Right lobe of liver (tissue), 6 donors: Measurements from ENCODE around the gene LRRC2. TPM values are rescaled to one million over a fixed set of nuclear protein-coding genes. Genes with fewer than 3 reads are reported as not detected.

Source experiments
- ATAC-seq, 4 donors: fragments of 200-7000 bp; cut with Tn5 transposase; one replicate each; pipeline ENCODE4 v1.9.1; 2020; ENCODE audit warnings: mild to moderate bottlenecking in 4 of 4, moderate library complexity in 4 of 4
- DNase-seq, 3 donors: peaks; one replicate each; pipeline ENCODE4 v3.0.0-alpha.2; 2020
- H3K27ac ChIP-seq, 3 donors: fragments of 200-600 bp; one replicate each; pipeline ENCODE4 v1.8.0; 2022
- H3K27me3 ChIP-seq, 2 donors: fragments of 200-600 bp; one replicate each; pipeline ENCODE4 v1.8.0; 2022
- H3K36me3 ChIP-seq, 4 donors: fragments of 200-600 bp; sonication (generic) in 1 of 4; one replicate each; pipeline versions ENCODE4 v1.5.1 to v1.8.0; 2017 to 2022; ENCODE audit warnings: control low read depth in 1 of 4
- H3K4me1 ChIP-seq, 4 donors: fragments of 200-600 bp; sonication (generic) in 1 of 4; one replicate each; pipeline versions ENCODE4 v1.5.1 to v1.8.0; 2017 to 2022; ENCODE audit warnings: control low read depth in 1 of 4
- H3K4me3 ChIP-seq, 3 donors: fragments of 200-600 bp; one replicate each; pipeline ENCODE4 v1.8.0; 2022
- H3K9me3 ChIP-seq, 4 donors: fragments of 200-600 bp; sonication (generic) in 1 of 4; one replicate each; pipeline versions ENCODE4 v1.5.1 to v1.8.0; 2017 to 2022; ENCODE audit warnings: control low read depth in 1 of 4
- POLR2A ChIP-seq: fragments of 450-650 bp; IDR thresholded peaks from one replicate; pipeline ENCODE4 v1.6.1; 2017; ENCODE audit warnings: antibody characterized with exemption, mild to moderate bottlenecking
- WGBS: methylation state at CpG from one replicate; pipeline ENCODE4 v1.1.6; 2018; ENCODE audit warnings: low coverage, low lambda C conversion rate; ENCODE audit not compliant: insufficient coverage; ENCODE audit errors: missing lambda C conversion rate; 5-methylcytosine and 5-hydroxymethylcytosine counted together
- intact Hi-C, 2 donors: fragments of 100-400 bp; cut with DNase I; formaldehyde crosslinking; loops; one replicate each; pipeline versions ENCODE4 v1.11.2 to v1.14.1; 2022
- total RNA-seq, 6 experiments: library from RNA; depleted of rRNA in 2 of 6; stranded (reverse); fragments of >200 nt in 2 of 6; fragmentation: NEBNext Ultra II Directional in 3 of 6; extraction: Animal tissue kit (Norgen Biotek cat#: 25700) in 3 of 6; gene quantifications; one replicate each; pipeline versions ENCODE4 v1.1.0 to v1.2.4, GENCODE V29; 2016 to 2023
- TF ChIP-seq, protein P1 (sequence below), 4 donors: fragments of 200-600 bp in 3 of 4; fragments of 450-650 bp in 1 of 4; IDR thresholded peaks; one replicate each; pipeline versions ENCODE4 v1.5.1 to v1.8.0; 2016 to 2022; ENCODE audit warnings: antibody characterized with exemption in 4 of 4, mild to moderate bottlenecking in 2 of 4
- donor health status: DM: no; HTN: yes; CAD: no.
- donor health status: DM: no; HTN: no; CAD: no.
- donor health status: DM: no; HTN: no; CAD: no.
- donor health status: DM: no; HTN: yes; CAD: no.
- donor health status: DM: no; HTN: yes; CAD: no.

LRRC2 gene
- total RNA-seq, 6 experiments from 2014 or later, result 4.3 to 8.9 (median 6.1) TPM

DNA sequence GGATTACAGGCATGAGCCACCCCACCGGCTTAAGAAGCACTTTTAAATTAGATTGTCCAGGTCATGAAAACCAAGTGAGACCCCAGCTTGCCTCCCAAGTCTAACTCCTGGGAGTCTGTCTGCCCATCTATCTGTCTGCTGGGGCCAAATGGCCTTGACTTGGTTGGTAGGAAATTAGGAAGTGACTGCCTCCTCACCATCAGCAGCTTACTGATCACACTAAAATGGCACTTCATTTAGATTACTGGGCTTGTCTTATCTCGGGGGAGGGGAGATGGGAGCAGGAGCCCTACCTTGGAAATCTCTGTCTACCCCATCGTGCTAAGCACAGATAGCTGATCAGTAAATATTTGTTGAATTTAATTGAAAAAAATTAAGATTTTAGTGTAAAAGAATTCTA is 5.6 kb upstream of the LRRC2 start:
- H3K27ac ChIP-seq, result no peak overlapping the region
- no peaks in the 10 kb centered on the region for H3K9me3 ChIP-seq
- no peaks in the 10 kb centered on the region for H3K36me3 ChIP-seq
- WGBS, result 22% methylated on average over 2 of the region's 3 CpGs
- H3K4me1 ChIP-seq, result peaks cover 0 to 22% (median 10%) of the 10 kb centered on the region in 4 donors
- no peaks in the 10 kb centered on the region for H3K27me3 ChIP-seq
- intact Hi-C loops, result no loop called here
- no peak overlapping the region for H3K4me3 ChIP-seq
- DNase-seq, result no peak
- ATAC-seq, result no peak
- TF ChIP-seq POLR2A, result no peak
- TF ChIP-seq, protein P1, sequence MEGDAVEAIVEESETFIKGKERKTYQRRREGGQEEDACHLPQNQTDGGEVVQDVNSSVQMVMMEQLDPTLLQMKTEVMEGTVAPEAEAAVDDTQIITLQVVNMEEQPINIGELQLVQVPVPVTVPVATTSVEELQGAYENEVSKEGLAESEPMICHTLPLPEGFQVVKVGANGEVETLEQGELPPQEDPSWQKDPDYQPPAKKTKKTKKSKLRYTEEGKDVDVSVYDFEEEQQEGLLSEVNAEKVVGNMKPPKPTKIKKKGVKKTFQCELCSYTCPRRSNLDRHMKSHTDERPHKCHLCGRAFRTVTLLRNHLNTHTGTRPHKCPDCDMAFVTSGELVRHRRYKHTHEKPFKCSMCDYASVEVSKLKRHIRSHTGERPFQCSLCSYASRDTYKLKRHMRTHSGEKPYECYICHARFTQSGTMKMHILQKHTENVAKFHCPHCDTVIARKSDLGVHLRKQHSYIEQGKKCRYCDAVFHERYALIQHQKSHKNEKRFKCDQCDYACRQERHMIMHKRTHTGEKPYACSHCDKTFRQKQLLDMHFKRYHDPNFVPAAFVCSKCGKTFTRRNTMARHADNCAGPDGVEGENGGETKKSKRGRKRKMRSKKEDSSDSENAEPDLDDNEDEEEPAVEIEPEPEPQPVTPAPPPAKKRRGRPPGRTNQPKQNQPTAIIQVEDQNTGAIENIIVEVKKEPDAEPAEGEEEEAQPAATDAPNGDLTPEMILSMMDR (IDR thresholded peaks at IDR 0.05), result no peak

DNA sequence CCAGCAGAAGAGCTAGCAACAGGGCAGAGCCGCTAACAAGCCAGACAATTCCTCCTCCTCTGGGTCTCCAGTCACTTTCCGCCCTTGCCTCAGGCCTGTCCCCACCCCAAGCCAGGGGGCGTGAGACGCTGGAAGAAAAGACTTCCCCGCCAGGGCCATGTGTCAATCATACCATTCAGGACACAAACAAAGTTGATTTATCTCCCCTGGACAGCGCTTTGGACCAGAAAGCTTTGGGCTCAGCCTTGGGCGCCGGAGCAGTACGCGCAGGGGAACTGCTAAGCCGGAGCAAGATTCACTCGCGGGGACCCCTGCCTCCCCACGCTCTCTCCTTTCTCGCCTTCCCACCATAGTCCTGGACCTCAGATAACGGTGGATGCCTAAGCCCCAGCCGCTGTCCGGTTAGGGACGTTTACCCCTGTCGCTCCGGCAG is 479 bp downstream of the LRRC2 start:
- H3K27me3 ChIP-seq, result no peaks in the 10 kb centered on the region
- H3K4me1 ChIP-seq, result peaks cover 0 to 11% (median 3%) of the 10 kb centered on the region in 4 donors
- TF ChIP-seq POLR2A, result no peak
- TF ChIP-seq, protein P1 (IDR thresholded peaks at IDR 0.05), result no peak
- no peaks in the 10 kb centered on the region for H3K36me3 ChIP-seq
- WGBS, result no CpG with 5 or more reads among the region's 21 CpGs
- peak overlapping the region; percentile 50 to 86 (median 68) for H3K4me3 ChIP-seq
- DNase-seq (peak in 2 of 3 donors; percentile 44 to 58), ATAC-seq (peak; percentile 43 to 66 (median 56))
- intact Hi-C loops, result no loop called here
- no peaks in the 10 kb centered on the region for H3K9me3 ChIP-seq
- H3K27ac ChIP-seq, result peak overlapping the region; percentile 76 to 92 (median 85)

DNA sequence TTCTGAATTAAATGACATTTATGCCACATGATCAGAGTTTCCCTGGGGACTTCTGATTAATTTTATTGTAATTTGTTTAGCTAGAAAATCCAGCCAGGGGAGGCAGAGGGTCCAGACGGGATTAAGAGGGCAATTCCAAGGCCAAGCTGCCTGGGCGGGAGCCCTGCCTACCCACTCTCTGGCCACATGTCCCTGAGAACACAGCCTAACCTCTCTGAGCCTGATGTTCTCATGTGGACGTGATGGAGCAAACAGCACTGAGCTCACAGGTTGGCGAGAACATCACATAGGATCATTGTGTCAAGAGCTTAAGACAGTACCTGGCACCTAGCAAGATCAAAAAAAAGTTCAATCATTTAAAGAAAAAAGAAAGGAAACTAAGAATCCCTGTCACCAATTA is 1.0 kb downstream of the LRRC2 start:
- 54% methylated on average over 4 of the region's 4 CpGs for WGBS
- TF ChIP-seq POLR2A, result no peak
- TF ChIP-seq, protein P1 (IDR thresholded peaks at IDR 0.05), result no peak
- Histone ChIP-seq H3K27me3 (no peaks in the 10 kb centered on the region), H3K4me3 (peak overlapping the region in 2 of 3 donors; percentile 68 to 86), H3K27ac (peak overlapping the region in 2 of 3 donors; percentile 85 to 92), H3K4me1 (peaks cover 0 to 11% (median 3%) of the 10 kb centered on the region in 4 donors), H3K9me3 (no peaks in the 10 kb centered on the region), H3K36me3 (no peaks in the 10 kb centered on the region)
- DNase-seq, result no peak
- ATAC-seq, result peak in 1 of 4 donors; percentile 11
- intact Hi-C loops, result no loop called here

DNA sequence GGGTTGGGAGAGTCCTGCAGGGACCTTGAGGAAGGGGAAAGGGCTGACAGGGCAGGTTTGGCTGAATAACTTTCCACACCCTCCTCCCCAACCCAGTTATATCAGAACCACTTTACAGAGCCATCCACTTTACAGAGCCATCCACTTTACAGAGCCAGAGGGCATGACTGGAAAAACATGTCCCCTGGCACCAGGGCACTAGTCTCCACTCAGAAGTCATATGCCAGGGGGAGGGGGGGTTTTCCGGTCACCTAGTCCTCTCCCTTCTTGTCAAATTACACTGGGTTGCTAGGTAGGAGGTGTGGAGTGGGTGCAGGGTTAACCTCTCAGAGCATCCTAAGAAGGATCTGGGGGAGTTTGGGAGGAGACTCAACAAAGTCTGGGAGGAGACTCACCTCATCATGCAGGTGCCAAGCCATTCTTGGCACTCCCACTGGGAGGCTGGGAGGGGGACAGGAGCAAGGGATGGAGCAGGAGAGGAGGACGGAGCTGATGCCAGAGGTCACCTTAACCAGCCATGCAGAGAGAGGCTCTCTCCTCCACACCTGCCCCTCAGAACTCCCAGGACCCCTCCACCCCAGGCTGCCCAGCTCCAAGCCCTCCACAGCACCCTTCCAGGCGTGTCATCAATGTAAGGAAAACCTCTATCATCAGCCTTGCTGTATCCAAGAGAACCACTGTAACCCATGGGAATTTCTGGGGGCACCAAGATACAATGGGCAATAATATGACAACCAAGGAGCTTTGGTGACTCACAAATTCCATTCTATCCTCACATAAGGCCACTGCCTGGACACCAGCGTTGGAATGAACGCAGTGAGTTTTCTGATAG is 1.7 kb downstream of the LRRC2 start:
- H3K27ac ChIP-seq, result no peak overlapping the region
- ATAC-seq, result no peak
- intact Hi-C loops, result no loop called here

More for the DNA sequence above, 1.7 kb downstream of the LRRC2 start:
- H3K4me1 ChIP-seq, result peaks cover 0 to 12% (median 6%) of the 10 kb centered on the region in 4 donors
- H3K36me3 ChIP-seq, result no peaks in the 10 kb centered on the region
- no peak overlapping the region for H3K4me3 ChIP-seq
- no peak for DNase-seq
- no peaks in the 10 kb centered on the region for H3K9me3 ChIP-seq
- WGBS, result 94% methylated on average over 3 of the region's 5 CpGs
- no peaks in the 10 kb centered on the region for H3K27me3 ChIP-seq
- no peak for TF ChIP-seq POLR2A
- TF ChIP-seq, protein P1 (IDR thresholded peaks at IDR 0.05), result no peak
